Heart right ventricle (tissue), 16 donors: ENCODE measurements around the gene LEKR1. TPM values are rescaled to one million over a fixed set of nuclear protein-coding genes. Genes with fewer than 3 reads are reported as not detected.

ENCODE experiments used
- ATAC-seq, 8 donors: fragments of 200-7000 bp; cut with Tn5 transposase; one replicate each; pipeline ENCODE4 v1.9.1; 2020; ENCODE audit warnings: mild to moderate bottlenecking in 8 of 8, moderate library complexity in 8 of 8, moderate number of reproducible peaks in 1 of 8
- DNase-seq, 2 donors: peaks; one replicate each; pipeline ENCODE4 v3.0.0-alpha.2; 2020
- H3K27ac ChIP-seq, 10 donors: fragments of 200-600 bp; sonication (generic) in 2 of 10; one replicate each; pipeline versions ENCODE4 v1.5.0 to v1.8.0; 2020 to 2022; ENCODE audit warnings: mild to moderate bottlenecking in 3 of 10
- H3K27me3 ChIP-seq, 7 donors: fragments of 200-600 bp; one replicate each; pipeline ENCODE4 v1.8.0; 2021 to 2022; ENCODE audit warnings: mild to moderate bottlenecking in 2 of 7
- H3K36me3 ChIP-seq, 9 donors: fragments of 200-600 bp; sonication (generic) in 1 of 9; one replicate each; pipeline versions ENCODE4 v1.5.0 to v1.8.0; 2020 to 2022; ENCODE audit warnings: mild to moderate bottlenecking in 2 of 9
- H3K4me1 ChIP-seq, 9 donors: fragments of 200-600 bp; sonication (generic) in 1 of 9; one replicate each; pipeline versions ENCODE4 v1.5.0 to v1.8.0; 2020 to 2022; ENCODE audit warnings: mild to moderate bottlenecking in 4 of 9
- H3K4me3 ChIP-seq, 10 donors: fragments of 200-600 bp; sonication (generic) in 2 of 10; one replicate each; pipeline versions ENCODE4 v1.5.0 to v1.8.0; 2020 to 2022; ENCODE audit warnings: mild to moderate bottlenecking in 7 of 10, moderate library complexity in 2 of 10
- H3K9me3 ChIP-seq, 11 donors: fragments of 200-600 bp in 10 of 11; sonication (generic) in 2 of 11; one replicate each; pipeline versions ENCODE4 v1.5.0 to v1.8.0; 2013 to 2022; ENCODE audit warnings: mild to moderate bottlenecking in 2 of 11, control low read depth in 1 of 11, moderate library complexity in 1 of 11
- WGBS, 2 donors: extraction: QIAGEN DNeasy Blood & Tissue Kit; methylation state at CpG; one replicate each; pipeline ENCODE4 v1.1.7; 2013; ENCODE audit warnings: inconsistent platforms in 1 of 2; 5-methylcytosine and 5-hydroxymethylcytosine counted together
- intact Hi-C, 10 donors: fragments of 100-400 bp; cut with DNase I; formaldehyde crosslinking; loops; one replicate each; pipeline versions ENCODE4 v1.11.1 to v1.14.2; 2022
- polyA plus RNA-seq, 2 donors: library from polyadenylated mRNA; stranded (reverse); fragments of 200-250 nt; gene quantifications; one replicate each; pipeline ENCODE4 v1.2.3, GENCODE V29; 2013
- total RNA-seq, 10 donors: library from RNA; stranded (reverse); fragmentation: NEBNext Ultra II Directional in 3 of 10; extraction: Animal tissue kit (Norgen Biotek cat#: 25700) in 3 of 10; gene quantifications; one replicate each; pipeline versions ENCODE4 v1.2.1 to v1.2.4, GENCODE V29; 2021 to 2023
- TF ChIP-seq, protein P1 (sequence below), 9 donors: fragments of 200-600 bp; sonication (generic) in 2 of 9; IDR thresholded peaks; one replicate each; pipeline versions ENCODE4 v1.5.0 to v1.8.0; 2021 to 2022; ENCODE audit warnings: antibody characterized with exemption in 9 of 9, mild to moderate bottlenecking in 5 of 9, moderate library complexity in 1 of 9
- donor health status: Arrhythmogenic right ventricular cardiomyopathy.
- donor health status: ischemic (EF 13 %, LVEDD 7.1; RV severe dilation, severe dysfunction).
- donor health status: healthy with polysubstance abuse.
- donor health status: DM: no; HTN: yes; CAD: no.
- donor health status: DM: no; HTN: no; CAD: no.
- donor health status: ischemic (EF 25% LVEDD 6.9; RV normal size, moderate dysfunction).
- donor health status: ischemic (EF 25% LVEDD 5.7; RV mildly dilated, moderate dysfunction).
- donor health status: healthy.
- donor health status: DM: yes; HTN: yes; CAD: no.
- donor health status: Ischemic cardiomyopathy.
- donor health status: ischemic (EF 35%, LVEDD 5.7; RV mildly dilated, moderate dysfunction).
- donor health status: nonischemic (EF 11% LVEDD 7.7; RV severe dilation, severe dysfunction).
- donor health status: DM: yes; HTN: yes; CAD: no.
- donor health status: PGD.
- donor health status: ischemic (EF 29% LVEDD 5.4; RV normal size, mild dysfunction).
- donor health status: nonischemic (EF 23%, LVEDD 6.1; RV moderate dilation, normal function).

Gene LEKR1
- total and polyA plus RNA-seq, 12 donors: 0.17 to 3.0 (median 0.81) TPM

DNA sequence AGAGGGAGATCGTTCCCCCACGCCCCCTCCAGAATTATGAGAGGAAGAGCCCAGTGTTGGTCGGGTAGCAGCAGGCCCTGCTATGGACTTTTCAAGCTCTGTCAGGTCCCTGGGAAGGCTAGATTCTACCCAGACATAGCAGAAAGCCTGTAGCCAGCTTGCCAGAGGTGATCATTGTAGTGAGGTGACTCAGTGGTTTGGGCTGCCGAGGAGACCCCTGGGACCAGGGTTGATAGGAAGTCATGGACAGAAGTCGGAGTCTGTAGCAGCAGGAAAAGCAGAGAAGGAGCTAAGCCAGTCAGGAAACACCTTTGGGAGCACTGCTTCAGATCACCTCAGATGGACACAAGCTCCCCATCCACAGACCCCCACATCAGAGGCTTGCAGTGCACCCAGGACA lies 266.1 kb downstream of the LEKR1 start:
- Histone ChIP-seq H3K4me1 (peaks cover 2 to 81% (median 49%) of the 10 kb centered on the region in 9 donors), H3K27me3 (no peaks in the 10 kb centered on the region), H3K4me3 (peak overlapping the region; percentile 2 to 71 (median 62)), H3K9me3 (no peaks in the 10 kb centered on the region), H3K27ac (peak overlapping the region; percentile 66 to 100 (median 99)), H3K36me3 (no peaks in the 10 kb centered on the region)
- DNase-seq: no peak
- TF ChIP-seq, protein P1, sequence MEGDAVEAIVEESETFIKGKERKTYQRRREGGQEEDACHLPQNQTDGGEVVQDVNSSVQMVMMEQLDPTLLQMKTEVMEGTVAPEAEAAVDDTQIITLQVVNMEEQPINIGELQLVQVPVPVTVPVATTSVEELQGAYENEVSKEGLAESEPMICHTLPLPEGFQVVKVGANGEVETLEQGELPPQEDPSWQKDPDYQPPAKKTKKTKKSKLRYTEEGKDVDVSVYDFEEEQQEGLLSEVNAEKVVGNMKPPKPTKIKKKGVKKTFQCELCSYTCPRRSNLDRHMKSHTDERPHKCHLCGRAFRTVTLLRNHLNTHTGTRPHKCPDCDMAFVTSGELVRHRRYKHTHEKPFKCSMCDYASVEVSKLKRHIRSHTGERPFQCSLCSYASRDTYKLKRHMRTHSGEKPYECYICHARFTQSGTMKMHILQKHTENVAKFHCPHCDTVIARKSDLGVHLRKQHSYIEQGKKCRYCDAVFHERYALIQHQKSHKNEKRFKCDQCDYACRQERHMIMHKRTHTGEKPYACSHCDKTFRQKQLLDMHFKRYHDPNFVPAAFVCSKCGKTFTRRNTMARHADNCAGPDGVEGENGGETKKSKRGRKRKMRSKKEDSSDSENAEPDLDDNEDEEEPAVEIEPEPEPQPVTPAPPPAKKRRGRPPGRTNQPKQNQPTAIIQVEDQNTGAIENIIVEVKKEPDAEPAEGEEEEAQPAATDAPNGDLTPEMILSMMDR (IDR thresholded peaks at IDR 0.05): no peak
- intact Hi-C loops: loop anchor here in 2 of 10 donors (2.0 to 5.0 kb wide), 2 partner anchors 17 to 540 kb away; no protein-coding TSS in a partner anchor
- no peak for ATAC-seq
- WGBS, 2 donors: 23 to 44% methylated on average over 5 of the region's 5 CpGs

DNA sequence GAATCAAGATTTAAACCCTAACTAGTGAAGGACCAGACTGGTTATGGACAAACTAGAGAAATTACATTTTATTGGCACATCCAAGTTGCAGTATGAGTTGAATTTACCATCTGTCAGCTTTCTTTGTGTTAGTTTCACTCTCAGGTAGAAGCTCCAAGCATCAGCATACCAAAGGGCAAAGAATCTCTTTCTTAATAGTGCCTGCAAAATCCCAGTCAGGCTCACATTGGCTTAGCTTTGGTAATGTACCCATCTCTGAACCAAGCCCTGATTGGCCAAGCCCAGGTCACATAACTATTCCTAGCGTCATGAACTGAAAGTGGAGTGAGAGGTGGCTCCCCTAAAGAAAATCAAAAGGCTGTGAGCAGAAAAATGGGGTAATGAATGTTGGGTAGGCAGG lies 266.9 kb downstream of the LEKR1 start:
- Histone ChIP-seq H3K27ac (peak overlapping the region in 8 of 10 donors; percentile 96 to 100 (median 100)), H3K4me3 (peak overlapping the region in 9 of 10 donors; percentile 47 to 71 (median 63)), H3K4me1 (peaks cover 0 to 77% (median 40%) of the 10 kb centered on the region in 9 donors), H3K36me3 (no peaks in the 10 kb centered on the region), H3K9me3 (no peaks in the 10 kb centered on the region), H3K27me3 (no peaks in the 10 kb centered on the region)
- DNase-seq: no peak
- WGBS, 2 donors: 62 to 70% methylated on average over 1 of the region's 1 CpG
- no peak for ATAC-seq
- intact Hi-C loops: loop anchor here in 2 of 10 donors (2.0 to 5.0 kb wide), 2 partner anchors 16 to 541 kb away; no protein-coding TSS in a partner anchor
- TF ChIP-seq, protein P1 (IDR thresholded peaks at IDR 0.05): no peak

DNA sequence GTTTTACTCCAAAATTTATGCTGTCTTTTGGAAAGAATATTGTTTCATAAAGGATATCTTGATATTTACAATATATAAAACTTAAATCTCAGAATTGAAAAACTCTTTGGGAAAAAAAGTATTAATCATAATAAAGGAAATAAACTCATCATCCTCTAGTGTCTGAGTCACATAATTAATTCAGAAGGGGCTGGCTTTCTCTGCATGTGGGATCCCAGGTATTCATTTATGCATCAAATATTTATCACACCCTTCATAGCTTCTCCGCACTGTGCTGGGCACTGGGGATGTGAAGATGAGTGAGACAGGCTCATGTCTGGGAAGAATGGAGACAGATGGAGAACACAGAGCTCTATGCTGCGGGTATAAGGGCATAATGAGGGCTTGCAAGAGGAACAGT lies 268.1 kb downstream of the LEKR1 start:
- H3K9me3 ChIP-seq: no peaks in the 10 kb centered on the region
- peaks cover 0 to 84% (median 37%) of the 10 kb centered on the region in 9 donors for H3K4me1 ChIP-seq
- no peak for DNase-seq
- peak overlapping the region in 1 of 10 donors; percentile 65 for H3K4me3 ChIP-seq
- TF ChIP-seq, protein P1 (IDR thresholded peaks at IDR 0.05): no peak
- no peaks in the 10 kb centered on the region for H3K36me3 ChIP-seq
- ATAC-seq: no peak
- H3K27me3 ChIP-seq: no peaks in the 10 kb centered on the region
- WGBS, 2 donors: 76 to 77% methylated on average over 2 of the region's 2 CpGs
- peak overlapping the region in 8 of 10 donors; percentile 7 to 100 (median 97) for H3K27ac ChIP-seq
- intact Hi-C loops: loop anchor here in 1 of 10 donors (5.0 kb wide), 1 partner anchor 542 kb away; no protein-coding TSS in a partner anchor

DNA sequence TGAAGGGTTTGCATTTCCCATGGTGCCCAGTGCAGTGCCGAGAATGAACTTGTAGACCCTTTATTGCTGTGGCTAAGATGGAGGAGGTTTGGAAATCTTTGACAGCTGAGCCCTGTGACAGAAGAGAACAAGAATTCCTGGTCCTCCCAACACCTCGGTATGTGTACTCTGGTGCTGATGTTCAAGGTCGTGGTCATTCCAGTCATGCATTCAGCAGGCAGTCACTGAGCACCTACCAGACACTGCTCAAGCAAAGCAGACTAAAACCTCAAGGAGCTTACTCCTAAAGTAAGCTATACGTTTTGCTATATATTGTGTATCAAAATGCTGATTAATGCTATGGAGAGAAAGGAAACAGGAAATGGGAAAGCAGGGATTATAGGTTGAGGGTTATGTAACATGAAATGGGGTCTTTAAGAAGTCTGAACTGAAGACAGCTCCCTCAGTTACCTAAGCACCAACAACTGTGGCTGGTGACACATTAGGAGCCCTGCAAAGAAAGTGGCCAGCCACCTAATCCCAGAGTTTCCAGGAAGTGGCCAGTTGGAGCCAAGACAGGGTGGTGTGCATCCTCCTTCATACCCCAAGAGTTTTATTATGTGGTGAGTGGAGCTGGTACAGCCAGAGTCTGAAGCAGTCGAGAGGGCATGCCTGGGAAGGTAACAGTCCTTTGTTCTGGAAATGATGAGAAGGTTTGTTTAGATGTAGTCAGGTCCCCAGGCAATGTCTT lies 268.8 kb downstream of the LEKR1 start:
- no peaks in the 10 kb centered on the region for H3K9me3 ChIP-seq
- peak overlapping the region in 1 of 10 donors; percentile 14 for H3K4me3 ChIP-seq
- intact Hi-C loops: loop anchor here in 1 of 10 donors (5.0 kb wide), 1 partner anchor 543 kb away; no protein-coding TSS in a partner anchor
- DNase-seq (no peak), ATAC-seq (peak in 3 of 8 donors; percentile 5 to 13 (median 7))
- H3K36me3 ChIP-seq: no peaks in the 10 kb centered on the region
- TF ChIP-seq, protein P1 (IDR thresholded peaks at IDR 0.05): no peak
- peak overlapping the region in 9 of 10 donors; percentile 2 to 100 (median 96) for H3K27ac ChIP-seq
- H3K4me1 ChIP-seq: peaks cover 0 to 84% (median 37%) of the 10 kb centered on the region in 9 donors
- no peaks in the 10 kb centered on the region for H3K27me3 ChIP-seq
- 47 to 55% methylated on average over 5 of the region's 5 CpGs for WGBS, 2 donors

Other genes with a start within 250 kb of the LEKR1 start
- 10 to 100 TPM; 19.8 to 74.6 (median 23.9) TPM for gene TIPARP, start 151.8 kb upstream of the LEKR1 start, total RNA-seq
- 10 to 100 TPM; 13.8 to 18.7 TPM for gene TIPARP, start 151.8 kb upstream of the LEKR1 start, polyA plus RNA-seq